HG03135 (cell line): Measurements from ENCODE around the gene TARS3.

Experiments
- ATAC-seq: cut with Tn5 transposase; IDR thresholded peaks from one replicate; pipeline ENCODE4 v1.9.1; 2021; ENCODE audit warnings: mild to moderate bottlenecking, moderate library complexity; ENCODE audit not compliant: unreplicated experiment

TARS3 gene

DNA sequence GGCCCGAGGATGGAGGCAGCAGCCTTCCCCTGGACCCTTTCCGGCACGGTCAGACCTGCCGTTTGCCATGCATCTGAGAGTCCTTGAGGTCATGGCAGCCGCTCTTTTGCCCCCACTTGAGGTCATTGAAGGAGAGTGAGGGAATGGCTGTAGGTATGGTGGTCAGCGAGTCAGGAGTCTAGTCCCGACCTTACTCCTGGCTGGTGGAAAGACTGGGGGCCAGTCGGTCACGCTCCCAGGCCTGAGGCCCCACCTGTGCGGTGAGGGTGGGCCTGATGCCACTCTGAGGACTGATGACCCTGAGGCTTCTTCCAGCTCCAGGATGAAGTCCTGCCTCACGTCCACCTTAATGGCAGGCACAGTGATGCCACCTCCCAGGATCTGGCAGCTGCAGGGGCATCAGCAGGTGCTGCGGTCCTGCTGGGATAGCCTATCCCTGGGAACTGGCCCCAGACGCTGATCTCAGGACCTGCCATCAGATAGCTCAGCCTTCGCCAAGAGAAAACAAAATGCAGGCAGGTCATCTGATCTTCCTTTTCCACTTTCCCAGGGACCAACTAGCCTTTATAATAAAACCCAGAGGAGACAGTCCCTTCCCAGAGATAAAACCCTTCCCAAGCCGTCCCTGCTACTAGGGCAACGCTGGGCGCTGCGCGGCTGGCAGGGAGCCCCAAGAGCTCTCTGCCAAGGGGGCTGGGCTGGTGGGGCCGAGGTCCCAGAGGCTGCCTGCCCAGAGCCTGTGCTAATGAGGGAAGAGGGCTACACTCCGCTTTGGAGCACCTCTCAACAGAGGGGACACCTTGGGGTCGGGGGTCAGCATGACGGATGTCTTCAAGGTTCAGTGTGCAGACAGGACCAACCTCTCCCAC, 114.3 kb downstream of the TARS3 start:
- no peak for ATAC-seq

DNA sequence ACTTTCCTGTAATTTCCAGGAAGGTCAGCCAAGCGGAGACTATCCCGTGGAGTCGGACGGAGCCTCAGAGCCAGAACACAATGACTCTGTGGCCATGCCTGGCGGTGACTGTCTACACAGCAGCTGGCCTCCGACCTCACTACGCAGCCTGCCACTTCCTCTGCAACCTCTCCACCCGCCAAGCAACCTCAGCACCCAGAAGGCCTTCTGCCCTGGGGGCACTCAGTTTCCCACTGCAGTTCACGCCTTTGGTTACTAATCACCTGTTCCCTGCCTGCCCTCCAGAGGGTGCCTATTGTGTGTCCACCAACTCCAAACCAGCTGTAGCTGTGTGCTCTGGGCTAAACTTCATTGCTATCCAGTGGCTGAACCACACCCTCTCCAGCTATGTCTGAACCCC, 116.1 kb downstream of the TARS3 start:
- ATAC-seq, result no peak

- ATAC-seq, result no peak
These were observed 117.2 kb downstream of the TARS3 start for GRCh38 chr15:101607108-101607507.

DNA sequence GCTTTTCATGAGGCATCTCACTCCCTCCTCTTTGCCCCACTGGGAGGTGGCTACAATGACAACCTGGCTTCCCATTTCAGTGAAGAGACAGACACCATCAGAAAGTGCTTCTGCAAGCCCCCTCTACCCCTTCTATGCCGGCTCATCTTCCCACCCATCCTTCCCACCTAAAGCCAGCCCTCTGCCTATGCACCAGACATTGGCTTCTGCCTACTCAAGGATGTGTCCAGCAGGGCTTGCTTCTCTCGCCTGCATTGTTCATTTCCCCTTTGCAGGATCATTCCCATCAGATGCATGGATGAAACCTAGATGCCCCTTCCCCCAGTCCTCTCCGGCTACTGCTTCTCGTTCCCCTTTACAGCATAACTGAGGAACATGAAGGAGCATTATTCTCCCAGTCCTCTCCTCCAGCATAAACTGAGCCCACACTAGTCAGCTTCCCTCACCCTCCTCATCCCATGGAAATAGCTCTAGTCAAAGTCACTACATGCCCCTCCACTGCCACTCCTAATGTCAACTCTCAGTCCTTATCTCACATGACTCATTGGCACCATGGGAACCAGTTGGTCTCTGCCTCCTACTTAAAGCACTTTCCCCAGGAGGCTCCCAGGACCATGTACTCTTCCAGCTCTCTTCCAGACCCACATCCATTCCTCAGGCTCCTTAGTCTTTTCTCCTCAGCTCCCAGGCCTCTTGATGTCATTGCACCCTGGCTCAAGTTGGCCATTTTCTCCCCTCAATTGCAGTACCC, 120.0 kb downstream of the TARS3 start:
- no peak for ATAC-seq
